Caco-2 (cell line): ENCODE results near the gene MAPK11. TPM values are rescaled to one million over a fixed set of nuclear protein-coding genes. Genes with fewer than 3 reads are reported as not detected.

Source experiments
- BruUV-seq: library from RNA; stranded (reverse); fragments of 400-500 nt; replicated peaks from 2 replicates; lab custom pipeline; 2021; lab: Mats Ljungman, UMichigan
- CTCF ChIA-PET: fragments of 300-600 bp; sonication (Branson Sonifier 250); formaldehyde crosslinking; loops from one replicate; lab custom pipeline; 2022; ENCODE audit warnings: antibody characterized with exemption; lab: Charles Lee
- POLR2A ChIA-PET: fragments of 300-600 bp; sonication (Branson Sonifier 250); formaldehyde crosslinking; loops from one replicate; lab custom pipeline; 2022; ENCODE audit warnings: antibody characterized with exemption; lab: Charles Lee
- DNase-seq, 2 experiments: peaks; one replicate each; pipeline versions ENCODE4 v3.0.0 to v3.0.0-alpha.2; 2020 to 2022
- H3K27me3 ChIP-seq: replicated peaks from 2 replicates; pipeline ENCODE4 v1.6.0; 2011; ENCODE audit warnings: low read length; ENCODE audit not compliant: control insufficient read depth, insufficient read depth
- H3K36me3 ChIP-seq: 2 replicates; pipeline ENCODE4 v1.5.1; 2011; ENCODE audit warnings: low read length; ENCODE audit not compliant: control insufficient read depth, insufficient read depth
- H3K4me1 ChIP-seq: fragments of 250-450 bp; sonication (Bioruptor Pico); 2 replicates; pipeline ENCODE4 v1.5.1; 2020; ENCODE audit warnings: mild to moderate bottlenecking
- H3K4me3 ChIP-seq: 2 replicates; pipeline ENCODE4 v1.5.1; 2011; ENCODE audit warnings: low read depth, mild to moderate bottlenecking, control low read depth, low read length
- H3K9me3 ChIP-seq: fragments of 250-450 bp; sonication (Bioruptor Pico); 2 replicates; pipeline ENCODE4 v1.5.1; 2020; ENCODE audit warnings: mild to moderate bottlenecking, moderate library complexity
- H3K27ac Mint-ChIP-seq: one replicate; pipeline ENCODE4 v1.8.0; 2022; ENCODE audit warnings: mixed read lengths; ENCODE audit not compliant: unreplicated experiment
- H3K27me3 Mint-ChIP-seq: one replicate; pipeline ENCODE4 v1.8.0; 2022; ENCODE audit warnings: mixed read lengths; ENCODE audit not compliant: insufficient read depth, unreplicated experiment
- H3K36me3 Mint-ChIP-seq: one replicate; pipeline ENCODE4 v1.8.0; 2022; ENCODE audit warnings: mild to moderate bottlenecking, mixed read lengths; ENCODE audit not compliant: insufficient read depth, unreplicated experiment
- H3K4me1 Mint-ChIP-seq: one replicate; pipeline ENCODE4 v1.8.0; 2022; ENCODE audit warnings: low read depth, mixed read lengths; ENCODE audit not compliant: unreplicated experiment
- H3K4me3 Mint-ChIP-seq: one replicate; pipeline ENCODE4 v1.8.0; 2022; ENCODE audit warnings: mild to moderate bottlenecking, moderate library complexity, mixed read lengths; ENCODE audit not compliant: unreplicated experiment
- H3K9me3 Mint-ChIP-seq: one replicate; pipeline ENCODE4 v1.8.0; 2022; ENCODE audit warnings: mixed read lengths; ENCODE audit not compliant: unreplicated experiment
- intact Hi-C: fragments of 100-400 bp; cut with micrococcal nuclease; formaldehyde crosslinking; loops from one replicate; pipeline ENCODE4 v1.10.0; 2022; ENCODE audit not compliant: unreplicated experiment
- total RNA-seq: library from RNA; stranded (reverse); gene quantifications from 2 replicates; pipeline ENCODE4 v1.2.3, GENCODE V29; 2022
- TF ChIP-seq, protein P1 (sequence below), 2 experiments: fragments of 200-600 bp in 1 of 2; IDR thresholded peaks; 1 replicate in 1 of 2; 2 replicates in 1 of 2; pipeline versions ENCODE4 v1.5.1 to v1.8.0; 2011 to 2022; ENCODE audit warnings: antibody characterized with exemption in 1 of 2, control low read depth in 1 of 2, inconsistent platforms in 1 of 2, low read depth in 1 of 2, low read length in 1 of 2, mild to moderate bottlenecking in 1 of 2, moderate library complexity in 1 of 2; ENCODE audit not compliant: insufficient read depth in 1 of 2, severe bottlenecking in 1 of 2, unreplicated experiment in 1 of 2

Gene MAPK11
- total RNA-seq, 1 experiment from 2014 or later, result 1.3 TPM

- no peaks in the 10 kb centered on the region for H3K27me3 Mint-ChIP-seq
Observed at GRCh38 chr22:50256258-50256862, 13.8 kb downstream of the MAPK11 start.

GRCh38 chr22:50255607-50256006, 14.6 kb downstream of the MAPK11 start:
- intact Hi-C loops, result no loop called here
- Histone ChIP-seq H3K4me1 (peaks cover 11% of the 10 kb centered on the region; the same call in 1 of the 2 replicates), H3K36me3 (no peaks in the 10 kb centered on the region), H3K9me3 (no peaks in the 10 kb centered on the region), H3K27me3 (no peaks in the 10 kb centered on the region), H3K4me3 (no peak overlapping the region)
- Mint-ChIP-seq H3K27ac (no peak overlapping the region), H3K36me3 (peaks cover 11% of the 10 kb centered on the region), H3K4me1 (no peaks in the 10 kb centered on the region), H3K27me3 (no peaks in the 10 kb centered on the region), H3K9me3 (no peaks in the 10 kb centered on the region), H3K4me3 (no peak overlapping the region)
- no TSS peak for BruUV-seq
- POLR2A ChIA-PET, result no interaction called here
- DNase-seq, result no peak
- TF ChIP-seq, protein P1, sequence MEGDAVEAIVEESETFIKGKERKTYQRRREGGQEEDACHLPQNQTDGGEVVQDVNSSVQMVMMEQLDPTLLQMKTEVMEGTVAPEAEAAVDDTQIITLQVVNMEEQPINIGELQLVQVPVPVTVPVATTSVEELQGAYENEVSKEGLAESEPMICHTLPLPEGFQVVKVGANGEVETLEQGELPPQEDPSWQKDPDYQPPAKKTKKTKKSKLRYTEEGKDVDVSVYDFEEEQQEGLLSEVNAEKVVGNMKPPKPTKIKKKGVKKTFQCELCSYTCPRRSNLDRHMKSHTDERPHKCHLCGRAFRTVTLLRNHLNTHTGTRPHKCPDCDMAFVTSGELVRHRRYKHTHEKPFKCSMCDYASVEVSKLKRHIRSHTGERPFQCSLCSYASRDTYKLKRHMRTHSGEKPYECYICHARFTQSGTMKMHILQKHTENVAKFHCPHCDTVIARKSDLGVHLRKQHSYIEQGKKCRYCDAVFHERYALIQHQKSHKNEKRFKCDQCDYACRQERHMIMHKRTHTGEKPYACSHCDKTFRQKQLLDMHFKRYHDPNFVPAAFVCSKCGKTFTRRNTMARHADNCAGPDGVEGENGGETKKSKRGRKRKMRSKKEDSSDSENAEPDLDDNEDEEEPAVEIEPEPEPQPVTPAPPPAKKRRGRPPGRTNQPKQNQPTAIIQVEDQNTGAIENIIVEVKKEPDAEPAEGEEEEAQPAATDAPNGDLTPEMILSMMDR (IDR thresholded peaks at IDR 0.05; ENCODE audit: insufficient read depth in 1 of 2, low read depth in 1 of 2, low read length in 1 of 2, severe bottlenecking in 1 of 2, unreplicated experiment in 1 of 2), result no peak
- CTCF ChIA-PET, result no interaction called here

More at GRCh38 chr22:50256258-50256862, 13.8 kb downstream of the MAPK11 start:
- Histone ChIP-seq H3K4me3 (no peak overlapping the region), H3K27me3 (no peaks in the 10 kb centered on the region), H3K9me3 (no peaks in the 10 kb centered on the region), H3K4me1 (peaks cover 11% of the 10 kb centered on the region; the same call in 1 of the 2 replicates), H3K36me3 (no peaks in the 10 kb centered on the region)
- no TSS peak for BruUV-seq
- ChIA-PET CTCF (no interaction called here), POLR2A (no interaction called here)
- intact Hi-C loops, result no loop called here
- Mint-ChIP-seq H3K4me1 (no peaks in the 10 kb centered on the region), H3K27ac (no peak overlapping the region), H3K36me3 (peaks cover 10% of the 10 kb centered on the region), H3K9me3 (no peaks in the 10 kb centered on the region), H3K4me3 (no peak overlapping the region)
- TF ChIP-seq, protein P1 (IDR thresholded peaks at IDR 0.05; ENCODE audit: insufficient read depth in 1 of 2, low read depth in 1 of 2, low read length in 1 of 2, severe bottlenecking in 1 of 2, unreplicated experiment in 1 of 2), result no peak
- DNase-seq, result no peak

GRCh38 chr22:50255099-50255498, 15.1 kb downstream of the MAPK11 start:
- Histone ChIP-seq H3K4me1 (peaks cover 11% of the 10 kb centered on the region), H3K27me3 (no peaks in the 10 kb centered on the region), H3K9me3 (no peaks in the 10 kb centered on the region), H3K4me3 (no peak overlapping the region), H3K36me3 (no peaks in the 10 kb centered on the region)
- H3K36me3 Mint-ChIP-seq, result peaks cover 16% of the 10 kb centered on the region
- no peak for DNase-seq
- H3K27ac Mint-ChIP-seq, result no peak overlapping the region
- no TSS peak for BruUV-seq
- H3K9me3 Mint-ChIP-seq, result no peaks in the 10 kb centered on the region
- intact Hi-C loops, result no loop called here
- CTCF ChIA-PET, result no interaction called here
- H3K4me3 Mint-ChIP-seq, result no peak overlapping the region
- POLR2A ChIA-PET, result no interaction called here
- no peaks in the 10 kb centered on the region for H3K4me1 Mint-ChIP-seq
- H3K27me3 Mint-ChIP-seq, result no peaks in the 10 kb centered on the region
- TF ChIP-seq, protein P1 (IDR thresholded peaks at IDR 0.05; ENCODE audit: insufficient read depth in 1 of 2, low read depth in 1 of 2, low read length in 1 of 2, severe bottlenecking in 1 of 2, unreplicated experiment in 1 of 2), result no peak
